GM18870 (cell line): ENCODE measurements around the gene RASAL3.
"Not testable (repeated sequence)": the region's sequence is repeated elsewhere in the genome, so short reads cannot be mapped to it uniquely, and the experiment has no call there.

Experiments
- ATAC-seq: cut with Tn5 transposase; IDR thresholded peaks from one replicate; pipeline ENCODE4 v1.9.1; 2021; ENCODE audit warnings: moderate library complexity; ENCODE audit not compliant: unreplicated experiment

The RASAL3 gene

GRCh38 chr19:15464394-15465385 is at the start of gene RASAL3:
Gene RASAL3, minus strand, starts transcription at chr19:15464544. Its CDS starts 186 bp downstream, at chr19:15464358.
- ATAC-seq = no peak

DNA sequence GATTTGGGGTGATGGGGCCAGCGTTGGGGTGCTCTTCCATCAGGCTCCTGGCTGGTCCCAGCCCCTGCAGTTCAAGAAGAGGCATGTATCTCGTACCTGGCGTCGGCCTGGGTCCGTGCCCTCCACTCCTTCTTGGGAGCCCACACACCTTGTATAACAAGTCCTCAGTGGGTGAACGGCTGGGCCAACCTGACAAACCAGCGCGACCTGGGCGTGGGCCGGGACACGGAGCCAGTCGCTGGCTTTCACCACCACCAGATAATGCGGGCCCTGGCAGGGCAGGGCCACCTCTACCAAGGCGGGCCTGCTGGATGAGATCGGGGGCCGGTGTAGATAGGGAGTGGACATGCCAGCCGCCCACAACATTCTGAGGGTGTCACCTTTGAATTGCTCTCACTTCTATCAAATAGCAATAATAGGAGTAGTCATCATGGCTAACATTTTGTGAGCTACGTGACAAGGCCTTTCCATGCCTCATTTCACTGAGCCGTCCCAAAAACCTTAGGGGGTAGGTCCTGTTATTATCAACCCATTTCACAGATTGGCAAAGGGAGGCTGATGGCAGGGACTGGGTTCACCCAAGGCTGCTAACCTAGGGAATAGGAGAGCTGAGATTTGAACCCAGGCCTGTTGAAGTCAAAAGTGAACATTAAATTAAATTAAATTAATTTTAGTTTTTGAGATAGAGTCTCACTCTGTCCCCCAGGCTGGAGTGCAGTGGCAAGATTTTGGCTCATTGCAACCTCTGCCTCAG is 47.5 kb upstream of the RASAL3 start:
- no peak for ATAC-seq

DNA sequence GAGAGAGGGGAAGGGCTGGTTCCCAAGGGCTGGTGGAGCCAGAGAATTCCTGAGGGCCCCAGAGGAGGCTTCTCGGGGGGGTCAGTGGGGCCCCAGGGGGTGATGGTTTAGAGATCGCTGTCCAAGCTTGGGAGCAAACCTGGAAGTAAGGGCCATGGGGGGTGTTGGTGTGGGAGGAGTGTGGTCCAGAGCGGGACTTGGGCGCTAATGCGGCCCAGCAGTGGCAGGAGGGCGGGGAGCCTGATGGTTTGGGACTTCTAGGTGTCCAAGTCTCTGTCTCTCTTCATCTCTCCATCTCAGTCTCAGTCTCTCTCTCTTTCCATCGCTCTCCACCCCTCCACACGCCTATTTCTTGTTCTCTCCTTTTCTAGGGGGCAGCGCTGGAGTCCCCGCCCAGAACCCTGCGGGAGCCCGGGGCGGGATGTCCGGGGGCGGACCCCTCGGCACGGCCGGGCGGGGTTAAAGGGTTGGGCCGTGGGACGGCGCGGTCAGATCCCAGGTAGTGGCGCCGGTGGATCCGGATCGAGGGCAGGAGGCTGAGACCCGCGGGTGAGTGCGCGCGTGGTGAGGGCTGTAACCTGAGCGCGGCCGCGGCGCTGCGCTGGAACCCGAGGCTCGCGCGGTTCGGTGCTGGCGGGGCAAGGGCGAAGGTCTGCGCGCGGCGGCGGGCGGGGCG is 43.8 kb upstream of the RASAL3 start, which contains the start of gene CYP4F22:
Gene CYP4F22 (plus strand): TSS at position 491 of the 676 bp plus-strand sequence. CDS start 16,812 bp downstream, outside the sequence.
- no peak for ATAC-seq

DNA sequence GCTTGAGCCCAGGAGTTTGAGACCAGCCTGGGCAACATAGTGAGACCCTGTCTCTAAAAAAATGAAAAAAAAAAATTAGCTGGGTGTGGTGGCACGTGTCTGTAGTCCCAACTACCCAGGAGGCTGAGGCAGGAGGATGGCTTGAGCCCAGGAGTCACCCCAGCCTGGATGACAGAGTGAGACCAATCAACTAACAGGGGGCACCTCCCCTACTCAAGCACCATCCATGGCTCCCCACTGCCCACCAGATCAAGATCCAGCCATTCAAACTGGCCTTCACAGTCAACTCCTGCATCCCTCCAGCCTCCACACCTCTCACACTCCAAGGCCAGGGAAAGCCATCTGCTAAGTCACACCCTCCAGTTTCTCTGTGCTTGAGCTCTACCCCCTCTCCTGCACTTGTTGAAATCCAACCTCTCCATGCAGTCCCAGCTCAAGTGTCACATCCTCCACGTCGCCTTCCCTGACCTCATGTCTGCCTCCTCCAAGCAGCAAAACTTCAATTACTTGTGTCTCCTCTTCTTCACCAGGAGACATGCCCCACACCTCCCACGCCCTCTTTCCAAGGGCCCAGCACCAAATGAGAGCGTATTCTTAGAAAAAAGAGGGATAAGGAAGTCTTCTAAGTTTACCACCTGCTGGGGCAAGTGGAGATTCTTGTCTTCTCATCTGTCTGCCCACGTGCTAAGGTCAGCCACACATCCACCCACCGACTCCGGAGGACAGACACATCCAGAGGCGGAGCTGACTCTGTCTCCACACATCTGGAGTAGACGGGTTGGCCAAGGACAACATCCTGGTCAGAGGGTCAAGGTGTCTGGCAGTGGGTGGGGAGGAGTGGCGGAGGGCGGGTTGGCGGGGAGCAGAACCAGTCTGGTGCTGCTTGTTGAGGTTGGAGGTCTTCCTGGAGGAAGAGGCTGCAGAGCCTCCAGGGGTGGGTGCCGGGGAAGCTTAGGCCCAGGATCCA is 43.0 kb upstream of the RASAL3 start:
- ATAC-seq = no peak

- ATAC-seq = no peak
These were observed 41.8 kb upstream of the RASAL3 start for GRCh38 chr19:15506074-15506571.

DNA sequence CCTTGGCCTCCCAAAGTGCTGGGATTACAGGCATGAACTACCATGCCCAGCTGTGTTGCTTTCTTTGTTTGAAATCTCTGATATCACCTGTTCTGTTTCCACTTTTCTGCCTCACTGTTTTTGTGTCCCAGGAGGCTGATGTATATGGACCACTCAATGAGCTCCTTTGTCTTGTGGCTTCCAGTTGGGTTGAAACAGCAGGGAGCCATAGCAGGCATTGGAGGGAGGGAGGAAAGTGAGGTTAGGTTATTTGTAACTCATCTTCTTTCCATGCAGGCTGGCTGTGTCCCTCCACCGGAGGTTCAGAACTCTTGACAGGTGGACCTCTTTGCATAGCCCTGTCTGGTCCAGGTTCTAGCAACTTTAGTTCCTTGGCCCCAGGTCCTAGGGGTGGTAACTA is 37.9 kb upstream of the RASAL3 start:
- no peak for ATAC-seq

- no peak for ATAC-seq
These were observed 37.3 kb upstream of the RASAL3 start for GRCh38 chr19:15501596-15501995.

DNA sequence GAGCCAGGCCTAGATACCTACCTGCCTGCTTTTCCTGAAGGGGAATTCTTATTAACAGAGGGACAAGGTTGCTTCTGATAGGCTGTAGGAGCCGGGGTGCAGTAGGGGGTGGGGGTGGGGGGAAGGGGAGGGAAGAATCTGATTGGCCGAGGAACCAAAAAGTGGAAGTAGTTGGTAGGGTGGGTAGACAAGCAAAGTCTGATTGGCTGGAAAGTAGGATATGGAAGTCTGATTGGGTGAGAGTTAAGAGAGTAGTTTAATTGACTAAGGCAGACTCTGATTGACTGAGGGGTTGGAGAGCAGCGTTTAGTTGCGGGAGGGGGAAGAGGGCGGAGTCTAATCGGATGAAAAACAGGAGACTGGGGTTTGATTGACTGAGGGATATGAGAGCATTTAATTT is 34.6 kb upstream of the RASAL3 start:
- ATAC-seq = no peak

GRCh38 chr19:15498156-15498858 is 34.0 kb upstream of the RASAL3 start:
- no peak for ATAC-seq

GRCh38 chr19:15495151-15495550 is 30.8 kb upstream of the RASAL3 start:
- no peak for ATAC-seq

- no peak for ATAC-seq
These were observed 24.3 kb upstream of the RASAL3 start for GRCh38 chr19:15488489-15489226.

DNA sequence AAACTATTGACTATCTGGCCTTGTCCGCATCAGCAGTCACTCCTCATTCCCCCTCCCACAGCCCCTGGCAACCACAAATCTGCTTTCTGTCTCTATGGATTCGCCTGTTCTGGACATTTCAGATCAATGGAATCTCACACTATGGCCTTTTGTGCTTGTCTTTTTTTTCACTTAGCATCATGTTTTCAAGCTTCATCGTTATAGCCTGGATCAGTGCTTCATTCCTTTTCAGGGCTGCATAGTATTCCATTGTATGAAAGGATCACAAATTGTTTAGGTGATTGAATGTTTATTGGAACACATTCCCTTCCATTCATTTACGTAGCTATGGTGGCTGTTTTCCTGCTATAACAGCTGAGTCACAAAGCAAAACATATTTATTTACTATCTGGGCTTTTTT is 22.7 kb upstream of the RASAL3 start:
- ATAC-seq = no peak

GRCh38 chr19:15485768-15486167 is 21.4 kb upstream of the RASAL3 start:
- ATAC-seq = not testable (repeated sequence)

DNA sequence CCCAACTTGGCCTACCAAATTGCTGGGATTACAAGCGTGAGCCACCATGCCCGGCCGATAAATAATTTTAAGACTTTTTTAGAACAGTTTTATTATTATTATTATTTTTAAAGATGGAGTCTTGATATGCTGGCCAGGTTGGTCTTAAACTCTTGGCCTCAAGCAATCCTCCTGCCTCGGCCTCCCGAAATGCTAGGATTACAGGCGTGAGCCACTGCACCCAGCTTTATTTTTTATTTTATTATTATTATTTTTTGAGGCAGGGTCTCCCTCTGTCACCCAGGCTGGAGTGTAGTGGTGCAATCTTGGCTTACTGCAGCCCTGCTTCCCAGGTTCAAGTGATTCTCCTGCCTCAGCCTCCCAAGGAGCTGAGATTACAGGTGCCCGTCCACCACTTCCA is 16.7 kb upstream of the RASAL3 start:
- not testable (repeated sequence) for ATAC-seq

DNA sequence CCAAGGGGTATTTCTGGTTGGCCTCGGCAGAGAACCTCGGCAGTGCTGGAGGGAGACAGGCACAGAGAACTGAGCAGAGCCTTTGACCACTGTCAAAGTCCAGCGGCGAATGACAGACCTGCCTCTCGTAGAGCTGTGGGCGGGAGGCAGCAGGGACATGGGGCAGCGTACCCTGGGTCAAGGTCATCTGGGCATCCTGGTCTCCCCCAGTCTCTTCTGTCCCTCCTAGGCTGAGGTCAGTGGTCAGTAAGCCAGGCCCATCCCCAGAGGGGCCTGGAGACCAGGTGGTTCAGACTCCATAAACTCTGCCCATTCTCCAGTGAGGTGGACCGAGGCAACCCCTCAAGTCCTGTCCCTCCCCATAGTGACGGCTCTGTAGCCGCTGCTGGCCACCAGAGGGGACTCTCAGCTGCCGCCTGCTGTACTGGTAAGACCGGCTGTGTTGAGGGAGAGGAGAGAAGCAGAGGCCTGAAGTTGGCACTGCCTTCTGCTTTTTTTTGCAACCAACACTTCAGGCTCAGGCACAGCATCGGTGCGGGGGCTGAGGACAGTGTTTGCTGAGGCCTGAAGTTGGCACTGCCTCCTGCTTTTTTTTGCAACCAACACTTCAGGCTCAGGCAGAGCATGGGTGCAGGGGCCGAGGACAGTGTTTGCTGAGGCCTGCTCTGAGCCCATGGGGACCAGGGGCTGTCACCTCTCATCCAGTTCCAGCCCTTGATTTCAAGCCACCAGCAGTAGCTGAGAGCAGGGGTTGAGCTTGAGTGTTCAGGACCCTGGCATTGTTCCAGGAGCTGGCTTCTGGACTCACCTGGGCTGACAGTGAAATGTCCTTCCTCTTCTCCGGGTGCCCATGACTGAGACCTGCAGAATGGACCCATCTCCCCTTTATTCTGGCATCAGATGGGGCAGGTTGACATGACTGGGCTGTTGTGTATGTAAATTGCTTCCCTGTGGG is 15.3 kb upstream of the RASAL3 start, which contains the start of gene PGLYRP2:
Gene PGLYRP2 (minus strand): TSS at position 111 of the 955 bp plus-strand sequence. CDS start 130 bp downstream, outside the sequence.
- ATAC-seq = no peak

- ATAC-seq = no peak
These were observed 12.0 kb upstream of the RASAL3 start for GRCh38 chr19:15476325-15476724.

DNA sequence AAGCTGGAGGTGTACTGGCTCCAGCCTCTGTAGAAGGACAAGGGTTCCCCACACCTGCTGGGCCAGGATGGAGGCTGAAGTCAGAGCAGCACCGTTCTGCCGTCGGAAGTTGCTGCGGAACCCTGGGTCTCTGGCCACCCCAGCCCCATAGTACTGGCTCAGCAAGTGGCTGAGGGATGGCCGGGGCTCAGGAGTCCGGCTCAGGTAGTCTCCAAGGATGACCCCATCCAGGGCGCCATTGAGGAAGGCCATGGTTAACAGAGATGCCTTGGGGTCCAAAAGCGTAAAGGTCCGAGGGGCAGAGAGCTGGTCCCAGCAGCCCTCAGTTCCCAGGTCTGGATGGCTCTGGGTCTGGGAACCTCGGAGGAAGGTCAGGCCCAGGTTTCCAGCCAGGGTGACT is 11.3 kb upstream of the RASAL3 start:
- no peak for ATAC-seq
